ENCODE results near the gene TNS4.

TNS4 gene

DNA sequence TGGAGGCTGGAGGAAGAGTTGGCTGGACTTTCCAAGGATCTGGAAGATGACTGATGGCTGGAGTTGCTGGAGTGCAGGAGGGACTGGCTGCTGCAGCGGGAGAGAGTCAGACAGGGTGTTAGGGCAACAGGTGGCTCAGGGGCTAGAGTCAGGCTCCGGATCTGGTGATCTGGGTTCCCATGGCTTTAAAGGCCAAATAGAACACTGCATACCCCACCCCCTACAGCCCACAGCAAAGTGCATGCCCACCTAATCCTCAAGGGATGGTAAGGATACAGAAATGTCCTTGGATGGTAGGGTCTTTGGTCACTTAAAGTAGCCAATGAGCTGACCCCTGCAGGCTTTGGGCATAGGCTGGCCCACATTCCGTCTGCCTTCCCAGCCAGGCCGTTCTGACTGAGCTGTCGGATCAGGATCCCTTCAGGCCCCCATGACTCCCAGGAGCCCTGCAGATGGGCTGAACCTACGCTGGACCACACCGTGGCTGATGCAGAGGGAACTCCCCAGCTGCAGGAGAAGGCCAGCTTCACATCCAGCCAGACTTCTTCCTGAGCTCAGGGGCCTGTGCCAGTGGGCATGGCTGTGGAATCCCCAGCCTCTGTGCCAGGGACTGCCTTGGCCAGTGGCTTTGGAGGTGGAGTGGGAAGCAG is 13.9 kb downstream of the TNS4 start:
- no peak for DNase-seq

DNA sequence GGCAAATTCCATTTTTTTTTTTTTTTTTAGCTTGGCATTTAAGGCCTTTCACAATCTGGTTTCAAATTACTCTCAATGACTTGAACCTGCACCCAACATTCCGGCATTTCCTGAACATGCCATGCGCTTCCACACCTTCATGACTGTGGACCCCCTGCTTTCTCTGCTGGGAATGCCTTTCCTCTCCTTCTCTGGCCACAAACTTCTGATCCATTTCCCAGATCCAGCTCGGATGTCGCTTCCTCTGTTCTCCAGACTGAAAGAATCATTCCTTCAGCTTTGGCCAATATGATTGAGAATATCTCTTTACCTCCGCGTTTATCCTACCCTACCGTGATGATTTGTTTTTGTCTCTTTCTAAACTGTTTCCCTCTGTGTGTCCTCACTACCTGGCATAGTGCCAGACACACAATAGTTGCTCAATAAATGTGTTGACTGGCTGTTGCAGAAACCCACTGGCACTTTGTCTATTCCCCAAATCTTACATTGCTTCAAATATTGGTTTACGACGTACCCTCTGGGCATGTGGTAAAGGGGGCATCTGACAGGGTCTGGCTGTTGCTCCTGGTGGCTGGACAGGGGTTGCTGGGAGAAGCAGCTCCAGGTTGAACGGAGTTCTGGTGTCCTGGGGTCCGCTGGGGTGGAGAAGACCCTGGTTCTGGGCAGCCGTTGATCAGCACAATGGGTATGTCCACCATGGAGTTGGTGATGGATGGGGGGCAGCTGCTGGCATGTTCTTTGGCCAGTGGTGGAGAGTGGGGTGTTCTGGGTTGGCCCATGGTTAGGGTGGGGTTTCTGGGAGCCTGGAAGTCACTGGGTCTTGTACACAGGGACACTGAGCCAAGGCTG is 14.7 kb downstream of the TNS4 start:
- no peak for DNase-seq

DNA sequence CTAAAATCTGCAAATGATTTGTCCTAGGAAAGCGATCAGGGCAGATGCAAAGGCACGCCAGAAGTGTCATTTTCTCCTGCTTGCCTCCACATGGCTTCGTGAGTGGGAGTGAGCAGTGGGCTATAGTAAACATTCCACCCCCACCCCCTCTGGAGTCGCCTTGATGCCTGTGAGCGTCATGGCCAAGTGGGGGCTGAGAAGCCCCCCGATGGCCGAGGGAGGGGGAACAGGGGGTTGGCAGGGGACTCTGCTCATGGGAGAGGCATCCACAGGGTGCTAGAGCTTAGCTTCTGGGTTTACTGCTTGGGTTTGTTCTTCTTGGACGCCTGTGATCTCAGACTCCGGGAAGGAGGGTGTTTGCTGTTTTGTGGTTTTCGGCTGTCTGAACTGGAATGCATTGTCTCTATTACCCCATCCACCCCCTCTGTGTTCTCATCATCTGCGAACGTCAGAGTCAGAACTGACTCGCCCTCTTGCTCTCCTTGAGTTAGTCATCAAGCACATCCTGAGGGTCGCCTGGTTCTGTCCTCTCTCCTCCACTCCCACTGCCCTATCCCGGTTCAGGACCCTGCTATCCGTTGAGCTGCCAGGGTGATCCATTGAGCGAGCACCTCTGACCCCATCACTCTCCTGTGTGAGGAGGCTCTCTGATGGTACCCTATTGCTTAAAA is 15.4 kb downstream of the TNS4 start:
- no peak for DNase-seq

DNA sequence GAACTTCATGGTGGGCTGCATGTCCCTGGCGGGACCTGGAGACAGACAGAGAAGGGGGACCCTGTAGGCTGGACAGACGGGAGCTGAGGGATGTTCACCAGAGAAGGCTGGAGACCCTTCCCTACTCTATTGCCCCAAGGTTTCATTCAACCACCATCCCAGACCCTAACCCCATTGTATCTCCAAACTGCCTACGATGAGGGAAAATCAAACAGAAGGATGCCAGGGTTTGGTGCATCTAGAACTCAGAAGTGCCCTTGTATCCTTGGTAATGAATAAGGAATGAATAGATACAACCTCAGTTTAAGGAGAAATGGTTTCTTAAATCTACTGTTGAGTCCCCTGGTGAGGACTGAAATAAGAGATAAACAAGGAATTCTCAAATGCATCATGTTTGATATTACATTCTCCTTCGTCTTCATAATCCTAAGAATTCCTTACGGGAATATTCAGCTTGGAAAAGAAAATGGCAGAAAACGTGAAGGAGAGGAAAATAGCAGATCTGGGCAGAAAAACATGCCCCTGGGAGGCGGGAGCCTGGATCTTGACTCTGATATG is 16.4 kb downstream of the TNS4 start:
- DNase-seq: no peak

DNA sequence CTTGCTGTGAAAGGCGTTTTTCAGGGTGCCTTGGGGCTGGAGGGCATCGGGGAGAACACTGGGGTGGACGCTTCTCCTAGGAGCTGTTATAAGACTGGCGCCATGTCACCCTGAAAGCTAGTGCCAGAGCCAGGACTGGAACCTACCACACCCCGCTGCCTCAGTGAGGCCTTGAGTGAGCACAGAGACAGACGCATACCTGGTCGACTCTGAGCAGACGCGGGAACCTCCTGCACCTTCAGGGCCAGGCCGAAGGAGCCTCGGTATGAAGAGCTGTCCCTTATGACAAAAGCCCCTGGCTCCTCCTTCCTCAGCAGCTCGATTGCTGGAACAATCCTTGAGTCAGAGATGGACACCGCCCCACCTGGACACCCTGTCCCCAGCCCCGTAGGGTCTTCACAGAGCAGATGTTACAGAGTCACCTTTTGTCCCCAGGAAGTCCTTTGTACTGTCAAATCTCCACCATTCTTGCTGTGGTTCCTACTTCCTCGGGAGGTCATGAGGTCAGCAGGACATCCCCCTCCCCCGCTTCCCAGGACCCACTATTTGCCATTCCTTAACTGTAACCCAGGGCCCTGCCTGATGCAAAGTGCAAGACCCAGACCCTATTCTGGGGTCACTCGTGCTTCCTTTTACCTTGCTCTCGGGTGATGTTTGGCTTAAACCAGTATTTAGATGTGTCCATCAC is 17.0 kb downstream of the TNS4 start:
- no peak for DNase-seq

DNA sequence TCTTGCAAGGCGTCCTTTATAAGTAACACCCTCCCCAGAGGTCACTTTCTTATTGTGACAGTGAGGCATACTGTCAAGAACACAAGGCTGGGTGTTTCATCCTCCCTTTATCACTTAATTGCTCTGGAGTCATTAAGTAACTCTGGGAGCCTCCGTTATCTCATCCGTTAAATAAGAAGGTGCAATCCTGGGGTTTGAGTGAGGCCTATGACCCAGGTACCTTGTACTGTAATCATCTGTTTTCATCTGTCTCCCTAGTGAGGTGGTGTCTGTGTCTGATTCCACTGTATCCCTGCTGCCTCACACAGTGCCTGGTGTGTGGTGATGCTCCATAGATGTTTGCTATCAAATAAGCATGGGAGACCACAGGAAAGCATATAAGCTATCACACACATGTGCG is 17.7 kb downstream of the TNS4 start:
- no peak for DNase-seq

DNA sequence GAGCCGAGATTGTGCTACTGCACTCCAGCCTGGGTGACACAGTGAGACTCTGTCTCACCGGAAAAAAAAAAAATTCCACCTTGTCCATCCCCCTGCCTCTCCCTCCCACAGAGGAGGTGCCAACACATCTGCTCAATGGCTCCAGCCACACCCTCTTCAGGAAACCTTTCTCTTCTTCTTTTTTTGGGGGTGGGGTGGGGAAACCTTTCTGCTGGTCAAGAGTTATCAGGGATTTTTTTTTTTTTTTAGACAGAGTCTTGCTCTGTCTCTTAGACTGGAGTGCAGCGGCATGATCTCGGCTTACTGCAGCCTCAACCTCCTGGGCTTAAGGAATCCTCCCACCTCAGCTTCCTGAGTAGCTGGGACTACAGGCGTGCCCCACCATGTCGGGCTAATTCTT is 18.7 kb downstream of the TNS4 start:
- DNase-seq: no peak

DNA sequence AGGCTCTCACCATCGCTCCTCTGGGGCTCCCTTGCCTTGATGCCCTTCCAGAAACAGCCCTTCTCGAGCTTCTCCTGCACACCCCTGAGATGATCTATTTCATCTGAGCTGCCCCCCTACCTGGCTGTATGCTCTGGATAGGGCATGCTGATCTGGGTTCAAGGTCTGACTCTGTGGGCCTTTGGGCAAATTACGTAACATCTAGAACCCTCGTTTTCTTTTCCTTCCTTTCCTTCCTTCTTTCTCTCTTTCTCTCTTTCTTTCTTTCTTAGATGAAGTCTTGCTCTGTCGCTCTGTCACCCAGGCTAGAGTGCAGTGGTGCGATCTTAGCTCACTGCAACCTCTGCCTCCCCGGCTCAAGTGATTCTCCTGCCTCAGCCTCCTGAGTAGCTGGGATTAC is 20.3 kb downstream of the TNS4 start:
- no peak for DNase-seq

DNA sequence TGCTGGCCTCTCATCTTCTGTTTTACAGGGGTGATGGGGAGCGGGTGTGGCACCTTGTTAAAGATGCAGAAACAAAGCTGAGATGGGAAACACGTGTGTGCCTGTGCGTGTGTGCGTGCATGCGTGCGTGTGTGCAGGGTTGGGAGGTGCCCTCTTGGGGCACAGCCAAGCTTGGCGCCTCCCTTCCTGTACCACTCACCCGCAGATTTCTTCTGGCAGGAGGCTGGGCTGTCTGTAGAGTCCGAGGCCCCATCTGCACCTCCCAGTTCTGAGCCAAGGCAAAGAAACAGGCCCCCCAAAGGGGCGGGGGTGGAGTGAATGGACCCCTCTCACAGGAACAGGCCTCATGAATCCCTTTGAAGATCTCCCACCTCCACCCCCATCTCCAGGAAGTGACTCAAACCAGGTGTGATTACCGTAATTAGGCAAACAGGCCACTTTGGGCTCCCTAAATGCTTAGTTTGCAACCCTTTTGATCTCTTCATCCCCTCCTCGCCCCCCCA is 20.9 kb downstream of the TNS4 start:
- no peak for DNase-seq

DNA sequence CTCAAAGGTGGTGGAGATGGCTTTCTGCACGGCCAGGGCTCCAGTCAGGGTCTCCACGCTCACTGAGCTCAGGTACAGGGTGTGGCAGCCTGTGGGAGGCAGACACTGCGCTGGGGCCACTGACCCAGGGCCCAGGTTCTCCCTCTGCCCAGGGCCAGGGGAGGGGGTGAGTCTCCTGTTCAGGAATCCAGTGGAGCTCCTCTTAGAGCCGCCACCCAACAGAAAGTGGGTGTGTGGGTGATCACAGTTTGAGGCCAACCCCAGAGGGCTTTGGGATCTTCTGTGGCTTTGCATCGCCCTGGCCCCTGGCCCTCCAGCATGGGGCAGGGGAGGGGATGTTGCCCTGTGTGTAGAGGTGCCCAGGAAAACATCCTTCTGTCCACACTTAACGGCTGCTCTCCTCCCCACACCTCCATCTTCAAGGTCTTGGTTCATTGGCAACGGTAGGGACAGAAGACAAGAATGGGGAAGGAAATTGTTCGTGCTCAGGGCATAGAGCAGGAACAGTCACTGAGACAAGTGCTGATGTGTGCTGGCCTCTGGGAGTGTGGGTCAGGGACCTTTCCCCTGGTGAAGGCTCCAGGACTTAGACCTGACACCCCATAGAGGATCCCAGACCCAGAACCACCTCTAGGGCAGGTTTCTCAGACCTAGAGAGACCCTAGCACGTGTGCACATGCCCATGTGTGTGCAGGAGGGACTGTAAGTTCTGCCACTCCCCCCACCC is 21.5 kb downstream of the TNS4 start:
- DNase-seq: no peak

DNA sequence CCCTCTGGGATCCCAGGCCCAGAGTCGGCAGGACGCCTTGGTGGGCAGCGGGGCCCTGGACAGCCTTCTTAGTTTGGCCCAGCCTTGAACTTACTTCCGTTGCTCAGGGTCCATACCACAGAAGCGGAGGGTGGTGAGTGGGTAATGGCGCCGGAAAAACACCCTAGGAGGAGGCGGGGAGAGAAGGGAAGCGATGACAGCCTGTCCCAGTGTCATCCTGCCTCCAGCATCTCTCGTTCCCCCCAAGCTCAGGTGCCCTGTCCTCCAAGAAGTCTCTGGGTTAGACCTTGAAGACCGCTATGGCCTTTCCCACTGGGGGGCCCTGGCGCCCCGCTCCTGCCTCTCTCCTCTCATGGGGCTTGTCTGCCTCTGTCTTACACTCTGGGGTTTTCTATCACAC is 22.9 kb downstream of the TNS4 start:
- no peak for DNase-seq

DNA sequence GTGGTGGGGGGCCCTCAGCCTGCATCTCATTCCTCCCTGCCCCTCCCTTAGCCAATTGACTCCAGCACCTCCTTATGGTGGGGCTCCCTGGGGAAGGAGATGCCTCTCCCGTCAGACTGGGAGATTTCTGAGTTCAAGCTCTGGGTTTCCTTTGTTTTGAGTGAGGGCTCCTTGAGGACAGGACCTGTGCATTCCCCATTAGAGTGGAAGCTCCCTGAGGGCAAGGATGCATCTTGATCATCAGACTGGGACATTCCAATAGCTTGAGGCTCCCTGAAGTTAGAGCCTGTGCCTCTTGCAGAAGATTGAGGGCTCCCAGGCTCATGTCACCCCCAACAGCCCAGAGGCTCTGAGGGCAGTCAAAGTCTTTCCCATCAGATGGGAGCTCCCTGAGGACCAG is 23.6 kb downstream of the TNS4 start:
- no peak for DNase-seq

DNA sequence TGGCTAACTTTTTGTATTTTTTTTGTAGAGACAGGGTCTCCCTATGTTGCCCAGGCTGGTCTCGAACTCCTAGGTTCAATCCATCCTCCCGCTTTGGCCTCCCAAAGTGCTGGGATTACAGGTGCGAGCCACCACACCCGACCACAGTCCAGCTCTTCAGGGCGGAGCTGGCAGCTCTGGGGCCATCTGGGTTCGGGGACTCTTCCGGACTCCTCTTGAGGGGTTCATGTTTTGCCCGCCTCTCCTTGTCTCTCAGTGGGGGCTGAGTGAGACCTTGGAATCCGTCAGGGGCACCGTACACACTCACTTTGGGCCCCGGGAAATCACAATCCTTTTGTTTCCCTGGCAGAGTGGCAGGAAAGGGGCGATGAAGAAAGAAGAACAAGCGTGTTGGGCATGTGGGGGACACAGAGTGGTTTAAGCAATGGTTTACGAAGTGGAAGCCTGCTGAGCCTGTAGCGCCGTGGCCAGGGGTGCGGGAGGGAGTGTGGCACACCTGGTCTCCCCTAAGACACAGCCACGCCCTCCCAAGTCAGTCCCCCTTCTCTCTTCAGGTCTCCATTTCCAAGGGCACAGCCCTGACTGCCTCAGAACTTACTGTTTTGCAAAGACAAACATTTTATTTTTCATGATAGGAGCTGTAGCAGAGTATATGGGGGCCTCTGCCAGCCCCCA is 26.1 kb downstream of the TNS4 start:
- DNase-seq: no peak

DNA sequence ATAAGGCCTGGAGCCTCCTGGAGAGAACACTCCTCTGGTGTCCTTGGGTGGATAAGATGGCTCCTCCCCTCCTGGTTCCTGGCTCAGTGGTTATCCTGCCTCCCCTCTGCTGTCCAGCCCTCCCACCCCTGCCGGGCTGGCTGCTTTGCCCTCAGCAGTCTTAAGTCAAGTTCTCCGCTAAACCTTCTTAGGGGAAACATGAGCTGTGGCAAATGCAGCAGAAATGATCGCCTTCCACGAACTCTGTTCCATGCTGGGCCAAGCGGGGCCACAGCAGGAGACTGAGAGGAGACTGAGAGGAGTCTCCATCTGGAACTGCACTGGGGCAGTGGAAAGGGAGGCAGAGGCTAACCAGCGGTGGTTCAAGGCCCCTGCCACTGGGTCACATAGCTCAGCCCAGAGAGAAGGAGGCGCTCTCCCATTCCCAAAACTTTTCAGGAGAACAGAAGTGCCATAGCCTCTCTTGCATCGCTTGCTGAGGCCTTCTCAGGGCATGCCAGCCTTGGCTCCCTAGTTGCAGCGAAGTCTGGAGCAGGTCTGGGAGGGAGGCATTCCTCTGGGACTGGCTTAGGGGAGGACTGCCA is 26.9 kb downstream of the TNS4 start:
- DNase-seq: no peak

DNA sequence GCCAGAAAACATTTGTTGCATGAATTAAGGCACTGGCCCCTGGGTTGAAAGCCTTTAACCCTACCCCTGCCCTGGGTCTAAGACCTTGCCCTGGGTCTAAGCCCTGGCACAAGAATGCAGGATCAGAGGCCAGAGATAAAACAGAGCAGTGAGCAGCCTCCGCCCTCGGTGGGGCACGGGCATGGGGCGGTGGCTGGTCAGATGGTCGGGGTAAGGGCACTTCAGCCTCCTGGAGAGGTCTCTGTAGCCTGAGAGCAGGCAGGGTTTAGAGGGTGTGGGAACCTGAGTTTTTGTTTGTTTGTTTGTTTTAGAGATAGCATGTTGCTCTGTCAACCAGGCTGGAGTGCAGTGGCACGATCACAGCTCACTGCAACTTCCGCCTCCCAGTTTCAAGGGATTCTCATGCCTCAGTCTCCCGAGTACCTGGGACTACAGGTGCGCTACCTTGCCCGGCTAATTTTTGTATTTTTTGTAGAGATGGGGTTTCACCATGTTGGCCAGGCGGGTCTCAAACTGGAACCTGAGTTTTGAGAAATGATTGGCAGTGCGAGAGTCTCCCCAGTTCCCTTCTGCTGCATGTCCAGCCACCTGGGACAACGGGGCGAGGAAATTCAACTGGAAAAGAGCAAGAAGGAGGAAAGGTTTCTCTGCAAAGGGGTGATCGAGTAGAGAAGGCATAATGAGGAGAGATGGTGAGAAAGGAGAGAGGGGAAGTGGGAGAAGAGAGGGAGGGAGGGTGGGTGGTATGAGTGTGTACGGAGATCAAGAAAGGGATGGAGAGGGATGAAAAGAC is 27.7 kb downstream of the TNS4 start:
- no peak for DNase-seq

DNA sequence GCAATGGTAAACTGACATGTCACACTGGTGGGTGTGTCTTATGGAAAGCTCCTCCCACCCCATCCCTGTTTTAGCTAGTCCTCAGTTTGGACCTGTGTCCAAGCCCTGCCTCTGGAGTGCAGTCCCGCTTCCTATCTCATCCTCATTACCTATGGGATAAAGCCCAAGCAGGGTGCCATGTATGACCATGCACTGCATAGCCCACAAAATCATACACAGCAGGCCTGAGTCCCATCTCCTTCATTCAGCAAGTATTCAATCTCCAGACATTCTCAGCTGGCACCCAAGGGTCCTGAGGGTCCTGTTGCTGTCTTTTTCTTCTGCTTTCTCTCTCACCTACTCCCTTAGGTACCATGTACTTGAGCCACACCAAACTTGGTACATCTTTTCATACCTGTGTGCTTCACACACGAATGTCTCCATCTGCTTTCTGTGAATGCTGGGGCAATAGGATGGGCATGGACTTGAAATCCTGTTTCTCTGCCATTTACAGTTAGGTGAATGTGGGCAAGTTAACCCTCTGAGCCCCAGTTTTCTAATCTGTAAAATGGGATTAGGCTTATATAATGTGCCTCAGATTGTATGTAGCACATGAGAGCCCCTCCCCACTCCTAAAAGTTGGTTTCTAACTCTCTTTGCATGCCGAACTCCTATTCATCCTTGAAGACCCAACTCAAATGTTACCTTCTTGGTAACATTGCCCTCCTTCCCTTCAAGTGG is 28.5 kb downstream of the TNS4 start:
- no peak for DNase-seq

DNA sequence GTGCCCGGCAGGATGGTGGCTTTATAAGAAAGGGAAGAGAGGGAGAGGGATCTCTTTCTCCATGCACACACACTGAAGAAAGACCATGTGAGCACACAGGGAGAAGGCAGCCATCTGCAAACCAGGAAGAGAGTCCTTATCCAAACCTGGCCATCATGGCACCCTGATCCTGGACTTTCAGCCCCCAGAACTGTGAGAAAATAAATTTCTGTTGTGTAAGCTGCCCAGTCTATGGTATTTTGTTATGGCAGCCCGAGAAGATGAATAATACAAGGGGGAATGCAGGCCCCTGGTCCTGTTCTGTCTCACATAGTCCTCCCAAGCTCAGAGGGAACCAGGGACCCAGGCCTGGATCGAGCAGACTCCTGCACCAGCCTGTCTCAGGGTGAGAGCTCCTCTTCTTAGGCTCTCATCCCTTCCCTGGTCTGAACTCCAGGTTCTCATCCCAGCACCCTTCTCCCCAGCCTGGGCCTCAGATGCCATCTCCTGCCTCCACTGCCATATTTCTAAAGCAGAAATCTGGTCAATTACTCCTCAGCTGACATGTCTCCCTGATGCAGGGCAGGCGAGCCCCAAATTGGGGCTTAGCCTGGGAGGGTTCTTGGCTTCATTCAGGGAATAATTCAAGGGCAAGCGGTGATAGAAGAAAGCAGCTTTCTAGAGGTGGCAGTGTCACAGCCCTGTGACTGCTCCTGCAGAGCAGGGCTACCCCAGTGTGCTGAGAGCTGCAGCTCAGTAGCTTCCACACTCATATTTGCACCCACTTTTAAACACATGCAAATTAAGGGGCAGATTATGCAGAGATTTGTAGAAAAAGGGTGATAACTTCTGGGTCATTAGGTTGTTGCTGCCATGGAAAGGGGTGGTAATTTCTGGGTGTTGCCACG is 29.3 kb downstream of the TNS4 start:
- DNase-seq: no peak
